Panc1 (cell line): Measurements from ENCODE around the gene SERGEF. TPM values are rescaled to one million over a fixed set of nuclear protein-coding genes. Genes with fewer than 3 reads are reported as not detected.

Experiments
- ATAC-seq: fragments of 200-7000 bp; cut with Tn5 transposase; 2 replicates; pipeline ENCODE4 v1.9.1; 2020; ENCODE audit warnings: mild to moderate bottlenecking, moderate library complexity
- BruUV-seq: library from RNA; stranded (reverse); fragments of 400-500 nt; replicated peaks from 2 replicates; lab custom pipeline; 2021; lab: Mats Ljungman, UMichigan
- CTCF ChIA-PET: fragments of 300-600 bp; sonication (Branson Sonifier 250); formaldehyde crosslinking; loops from one replicate; lab custom pipeline; 2022; ENCODE audit warnings: antibody characterized with exemption; lab: Charles Lee
- POLR2A ChIA-PET: fragments of 300-600 bp; sonication (Branson Sonifier 250); formaldehyde crosslinking; loops from one replicate; lab custom pipeline; 2022; ENCODE audit warnings: antibody characterized with exemption; lab: Charles Lee
- DNase-seq: peaks from one replicate; pipeline ENCODE4 v3.0.0-alpha.2; 2010; ENCODE audit warnings: low read depth, low spot score
- H3K27ac ChIP-seq: 2 replicates; pipeline ENCODE4 v1.5.1; 2011; ENCODE audit warnings: mild to moderate bottlenecking, low read length, inconsistent platforms
- H3K27me3 ChIP-seq: fragments of 200-500 bp; sonication (Bioruptor generic); 2 replicates; pipeline ENCODE4 v1.6.0; 2014; ENCODE audit warnings: low read length, inconsistent platforms; ENCODE audit not compliant: control insufficient read depth, insufficient read depth
- H3K36me3 ChIP-seq: fragments of 200-500 bp; sonication (Bioruptor generic); 2 replicates; pipeline ENCODE4 v1.5.1; 2014; ENCODE audit warnings: inconsistent platforms, mild to moderate bottlenecking, low read length, moderate library complexity; ENCODE audit not compliant: control insufficient read depth, insufficient read depth
- H3K4me1 ChIP-seq: 2 replicates; pipeline ENCODE4 v1.5.1; 2011; ENCODE audit warnings: inconsistent platforms, mild to moderate bottlenecking, low read length, moderate library complexity; ENCODE audit not compliant: control insufficient read depth, insufficient read depth
- H3K4me3 ChIP-seq, 2 experiments: 2 replicates each; pipeline ENCODE4 v1.5.1; 2011 to 2012; ENCODE audit warnings: low read depth in 2 of 2, low read length in 2 of 2, mild to moderate bottlenecking in 2 of 2, inconsistent platforms in 1 of 2, moderate library complexity in 1 of 2
- H3K9me3 ChIP-seq: fragments of 200-500 bp; sonication (Bioruptor generic); 2 replicates; pipeline ENCODE4 v1.5.1; 2014; ENCODE audit warnings: low read depth, mild to moderate bottlenecking, inconsistent platforms, low read length, moderate library complexity; ENCODE audit not compliant: control insufficient read depth, insufficient read depth
- CTCF ChIP-seq: fragments of 450-650 bp; IDR thresholded peaks from 2 replicates; pipeline ENCODE4 v1.5.1; 2017; ENCODE audit warnings: mild to moderate bottlenecking
- POLR2AphosphoS5 ChIP-seq: IDR thresholded peaks from 2 replicates; pipeline ENCODE4 v1.6.1; 2012; ENCODE audit warnings: mild to moderate bottlenecking, low read depth, low read length, moderate library complexity
- REST ChIP-seq, 2 experiments: IDR thresholded peaks; 2 replicates each; pipeline ENCODE4 v1.6.1; 2011 to 2012; ENCODE audit warnings: low read depth in 2 of 2, control low read depth in 1 of 2, low read length in 1 of 2, mild to moderate bottlenecking in 1 of 2, moderate library complexity in 1 of 2; ENCODE audit not compliant: insufficient read depth in 1 of 2
- SIN3A ChIP-seq: IDR thresholded peaks from 2 replicates; pipeline ENCODE4 v1.6.1; 2012; ENCODE audit warnings: low read depth, mild to moderate bottlenecking, low read length, moderate library complexity, borderline replicate concordance; ENCODE audit not compliant: insufficient read depth
- TCF7L2 ChIP-seq: IDR thresholded peaks from 2 replicates; pipeline ENCODE4 v1.6.1; 2011; ENCODE audit warnings: mild to moderate bottlenecking, low read depth, low read length, inconsistent platforms
- in situ Hi-C: cut with HindIII; loops from 2 replicates; pipeline ENCODE4 v1.10.0; 2016; ENCODE audit warnings: low sequenced_read_pairs, low pct_unique_long_range_greater_than_20kb
- intact Hi-C: fragments of 100-400 bp; cut with micrococcal nuclease; formaldehyde crosslinking; loops from one replicate; pipeline ENCODE4 v1.10.0; 2022; ENCODE audit not compliant: unreplicated experiment
- total RNA-seq: library from RNA; stranded (reverse); gene quantifications from one replicate; pipeline ENCODE4 v1.2.1, GENCODE V29; 2021; ENCODE audit not compliant: unreplicated experiment

The SERGEF gene
- total RNA-seq, 1 experiment from 2014 or later: 35.5 TPM

- no peak for DNase-seq
- ChIA-PET POLR2A (no interaction called here), CTCF (interaction anchor here (0.5 kb wide), 1 partner anchor 288 kb away, joined by 3 read pairs; the partner anchor contains the start of gene KCNC1)
- H3K9me3 ChIP-seq: no peaks in the 10 kb centered on the region
- H3K36me3 ChIP-seq: no peaks in the 10 kb centered on the region
- TF ChIP-seq SIN3A (no peak), POLR2AphosphoS5 (no peak), CTCF (no peak), REST (IDR thresholded peaks at IDR 0.05; ENCODE audit: insufficient read depth in 1 of 2, low read depth in 2 of 2, low read length in 1 of 2) (no peak), TCF7L2 (no peak)
- in situ Hi-C loops: no loop called here
- H3K27me3 ChIP-seq: peaks cover 11% of the 10 kb centered on the region
- BruUV-seq: no TSS peak
- H3K27ac ChIP-seq: no peak overlapping the region
- no peak for ATAC-seq
- intact Hi-C loops: no loop called here
- no peak overlapping the region for H3K4me3 ChIP-seq
- no peaks in the 10 kb centered on the region for H3K4me1 ChIP-seq
Measured at GRCh38 chr11:18022419-18022818, 9.6 kb upstream of the SERGEF start.

- DNase-seq (no peak), ATAC-seq (no peak)
- H3K27me3 ChIP-seq: peaks cover 8% of the 10 kb centered on the region; the same call in 1 of the 2 replicates
- ChIA-PET POLR2A (no interaction called here), CTCF (no interaction called here)
- no peaks in the 10 kb centered on the region for H3K9me3 ChIP-seq
- no TSS peak for BruUV-seq
- intact Hi-C loops (no loop called here), in situ Hi-C loops (no loop called here)
- no peak overlapping the region for H3K27ac ChIP-seq
- H3K4me3 ChIP-seq: no peak overlapping the region
- no peaks in the 10 kb centered on the region for H3K36me3 ChIP-seq
- H3K4me1 ChIP-seq: no peaks in the 10 kb centered on the region
- no peak for TF ChIP-seq SIN3A
- TF ChIP-seq POLR2AphosphoS5: no peak
- no peak for TF ChIP-seq REST (IDR thresholded peaks at IDR 0.05; ENCODE audit: insufficient read depth in 1 of 2, low read depth in 2 of 2, low read length in 1 of 2)
- TF ChIP-seq CTCF: no peak
- no peak for TF ChIP-seq TCF7L2
Measured at GRCh38 chr11:18019650-18020049, 6.8 kb upstream of the SERGEF start.
